Erythroblast (primary cell): Measurements from ENCODE around the gene SPATS1.

Experiments used
- GATA1 ChIP-seq: IDR thresholded peaks from 2 replicates; pipeline ENCODE4 v1.6.1; 2011; ENCODE audit warnings: low read depth, mild to moderate bottlenecking, control low read depth, low read length, moderate library complexity
- POLR2A ChIP-seq: IDR thresholded peaks from 2 replicates; pipeline ENCODE4 v1.6.1; 2011; ENCODE audit warnings: mild to moderate bottlenecking, low read length

- TF ChIP-seq POLR2A (no peak), GATA1 (no peak)
Observed at GRCh38 chr6:44311304-44311703, 31.1 kb upstream of the SPATS1 start.
